Neural progenitor cell (in vitro differentiated cells): ENCODE data around the gene TMEM74B. TPM values are rescaled to one million over a fixed set of nuclear protein-coding genes. Genes with fewer than 3 reads are reported as not detected.

ENCODE experiments used
- DNase-seq: peaks from one replicate; pipeline ENCODE4 v3.0.0-alpha.2; 2016; ENCODE audit warnings: low spot score
- H2AFZ ChIP-seq: fragments of 200-600 bp; sonication (generic); replicated peaks from 2 replicates; pipeline ENCODE4 v1.6.1; 2016; ENCODE audit warnings: antibody characterized with exemption
- H3F3A ChIP-seq: fragments of 200-600 bp; sonication (generic); 2 replicates; pipeline ENCODE4 v1.6.1; 2016; ENCODE audit warnings: antibody characterized with exemption, low read depth
- H3K27ac ChIP-seq: fragments of 200-600 bp; sonication (generic); 2 replicates; pipeline ENCODE4 v1.5.1; 2016; ENCODE audit warnings: mild to moderate bottlenecking
- H3K27me3 ChIP-seq: fragments of 200-600 bp; sonication (generic); 2 replicates; pipeline ENCODE4 v1.6.1; 2016; ENCODE audit warnings: mild to moderate bottlenecking, moderate library complexity
- H3K36me3 ChIP-seq: fragments of 200-600 bp; sonication (generic); 2 replicates; pipeline ENCODE4 v1.5.1; 2016
- H3K4me1 ChIP-seq: fragments of 200-600 bp; sonication (generic); 2 replicates; pipeline ENCODE4 v1.6.1; 2016; ENCODE audit warnings: mixed run types
- H3K4me2 ChIP-seq: fragments of 200-600 bp; sonication (generic); 2 replicates; pipeline ENCODE4 v1.6.1; 2016
- H3K4me3 ChIP-seq: fragments of 200-600 bp; sonication (generic); 2 replicates; pipeline ENCODE4 v1.5.1; 2016
- H3K79me2 ChIP-seq: fragments of 200-600 bp; sonication (generic); 2 replicates; pipeline ENCODE4 v1.6.1; 2016; ENCODE audit warnings: low read depth
- H3K9ac ChIP-seq: fragments of 200-600 bp; sonication (generic); 2 replicates; pipeline ENCODE4 v1.6.1; 2016
- H3K9me3 ChIP-seq: fragments of 200-600 bp; sonication (generic); 2 replicates; pipeline ENCODE4 v1.5.1; 2016; ENCODE audit warnings: low read depth
- H4K20me1 ChIP-seq: fragments of 200-600 bp; sonication (generic); 2 replicates; pipeline ENCODE4 v1.6.1; 2016; ENCODE audit warnings: low read depth
- H3K27ac Mint-ChIP-seq: 3 replicates; pipeline ENCODE4 v1.8.0; 2021; ENCODE audit warnings: mixed read lengths
- H3K27me3 Mint-ChIP-seq: 2 replicates; pipeline ENCODE4 v1.8.0; 2022; ENCODE audit warnings: low read depth, mild to moderate bottlenecking, inconsistent platforms, moderate library complexity, mixed read lengths; ENCODE audit not compliant: insufficient read depth
- H3K36me3 Mint-ChIP-seq: 3 replicates; pipeline ENCODE4 v1.8.0; 2021; ENCODE audit warnings: mixed read lengths
- H3K4me1 Mint-ChIP-seq: 3 replicates; pipeline ENCODE4 v1.8.0; 2021; ENCODE audit warnings: mixed read lengths
- H3K4me3 Mint-ChIP-seq: 3 replicates; pipeline ENCODE4 v1.8.0; 2021; ENCODE audit warnings: mild to moderate bottlenecking, moderate library complexity, mixed read lengths
- H3K9me3 Mint-ChIP-seq: 3 replicates; pipeline ENCODE4 v1.8.0; 2020; ENCODE audit warnings: mixed read lengths
- CTCF ChIP-seq: fragments of 200-600 bp; sonication (generic); IDR thresholded peaks from 2 replicates; pipeline ENCODE4 v1.5.1; 2017; ENCODE audit warnings: antibody characterized with exemption, mild to moderate bottlenecking
- EZH2 ChIP-seq: fragments of 200-600 bp; sonication (generic); IDR thresholded peaks from 2 replicates; pipeline ENCODE4 v1.6.1; 2017; ENCODE audit warnings: antibody characterized with exemption, mild to moderate bottlenecking, moderate library complexity
- EZH2phosphoT487 ChIP-seq: fragments of 200-600 bp; sonication (generic); IDR thresholded peaks from 2 replicates; pipeline ENCODE4 v1.6.1; 2017; ENCODE audit warnings: antibody characterized with exemption
- total RNA-seq: library from RNA; depleted of rRNA; stranded (reverse); fragments of >200 nt; gene quantifications from 2 replicates; pipeline ENCODE4 v1.2.3, GENCODE V29; 2015; ENCODE audit warnings: low replicate concordance

The TMEM74B gene
- total RNA-seq, 1 donor from 2014 or later, result 2.5 TPM

- H3K36me3 ChIP-seq, result no peaks in the 10 kb centered on the region
- Mint-ChIP-seq H3K27me3 (peaks cover 6% of the 10 kb centered on the region), H3K4me3 (no peak overlapping the region), H3K36me3 (no peaks in the 10 kb centered on the region), H3K4me1 (peaks cover 2% of the 10 kb centered on the region), H3K27ac (no peak overlapping the region), H3K9me3 (no peaks in the 10 kb centered on the region)
- H3F3A ChIP-seq, result no peaks in the 10 kb centered on the region
- H3K4me1 ChIP-seq, result no peaks in the 10 kb centered on the region
- no peak overlapping the region for H3K9ac ChIP-seq
- no peak overlapping the region for H3K4me3 ChIP-seq
- no peaks in the 10 kb centered on the region for H3K9me3 ChIP-seq
- no peak for DNase-seq
- no peaks in the 10 kb centered on the region for H3K79me2 ChIP-seq
- no peaks in the 10 kb centered on the region for H4K20me1 ChIP-seq
- H3K27me3 ChIP-seq, result peaks cover 26% of the 10 kb centered on the region
- H3K4me2 ChIP-seq, result no peak overlapping the region
- no peak overlapping the region for H2AFZ ChIP-seq
- no peak overlapping the region for H3K27ac ChIP-seq
- TF ChIP-seq EZH2phosphoT487 (no peak), CTCF (no peak), EZH2 (no peak)
These were observed 21.0 kb upstream of the TMEM74B start for GRCh38 chr20:1205802-1206201.

GRCh38 chr20:1204576-1204975 lies 19.8 kb upstream of the TMEM74B start:
- Histone ChIP-seq H2AFZ (no peak overlapping the region), H3K4me3 (no peak overlapping the region), H4K20me1 (no peaks in the 10 kb centered on the region), H3K9ac (no peak overlapping the region), H3K9me3 (no peaks in the 10 kb centered on the region), H3K27ac (no peak overlapping the region), H3K4me1 (no peaks in the 10 kb centered on the region), H3K36me3 (no peaks in the 10 kb centered on the region), H3F3A (no peaks in the 10 kb centered on the region), H3K4me2 (no peak overlapping the region), H3K79me2 (no peaks in the 10 kb centered on the region), H3K27me3 (peaks cover 15% of the 10 kb centered on the region)
- Mint-ChIP-seq H3K4me1 (peaks cover 2% of the 10 kb centered on the region), H3K4me3 (no peak overlapping the region), H3K27ac (no peak overlapping the region), H3K27me3 (peaks cover 6% of the 10 kb centered on the region), H3K36me3 (no peaks in the 10 kb centered on the region), H3K9me3 (no peaks in the 10 kb centered on the region)
- DNase-seq, result no peak
- TF ChIP-seq EZH2, result no peak
- no peak for TF ChIP-seq EZH2phosphoT487
- TF ChIP-seq CTCF, result no peak

- Histone ChIP-seq H3K27ac (no peak overlapping the region), H3F3A (no peaks in the 10 kb centered on the region), H3K9me3 (no peaks in the 10 kb centered on the region), H4K20me1 (no peaks in the 10 kb centered on the region), H3K9ac (no peak overlapping the region), H3K79me2 (no peaks in the 10 kb centered on the region), H2AFZ (no peak overlapping the region), H3K4me3 (no peak overlapping the region), H3K4me2 (no peak overlapping the region), H3K27me3 (peaks cover 11% of the 10 kb centered on the region), H3K4me1 (no peaks in the 10 kb centered on the region), H3K36me3 (no peaks in the 10 kb centered on the region)
- Mint-ChIP-seq H3K4me3 (no peak overlapping the region), H3K36me3 (no peaks in the 10 kb centered on the region), H3K4me1 (peaks cover 2% of the 10 kb centered on the region), H3K9me3 (no peaks in the 10 kb centered on the region), H3K27ac (no peak overlapping the region), H3K27me3 (peaks cover 8% of the 10 kb centered on the region)
- no peak for TF ChIP-seq EZH2
- no peak for TF ChIP-seq EZH2phosphoT487
- no peak for TF ChIP-seq CTCF
- no peak for DNase-seq
These were observed 19.3 kb upstream of the TMEM74B start for GRCh38 chr20:1204113-1204512.
